H1 (cell line): Measurements from ENCODE around the gene PLEKHM3. TPM values are rescaled to one million over a fixed set of nuclear protein-coding genes. Genes with fewer than 3 reads are reported as not detected.

ENCODE experiments used
- CTCF ChIA-PET: fragments of 300-600 bp; sonication (Branson Sonifier 250); formaldehyde crosslinking; loops from one replicate; lab custom pipeline; 2021; ENCODE audit not compliant: partially characterized antibody; lab: Charles Lee
- POLR2A ChIA-PET: fragments of 300-600 bp; sonication (Branson Sonifier 250); formaldehyde crosslinking; loops from one replicate; lab custom pipeline; 2021; ENCODE audit warnings: inconsistent platforms; ENCODE audit not compliant: partially characterized antibody; lab: Charles Lee
- DNase-seq, 2 experiments: peaks; one replicate each; pipeline versions ENCODE4 v3.0.0 to v3.0.0-alpha.2; 2010 to 2022; ENCODE audit warnings: low spot score in 2 of 2, low read depth in 1 of 2, mixed read lengths in 1 of 2
- FAIRE-seq: peaks from 2 replicates; lab custom pipeline; 2011; peaks lifted over from hg19 to GRCh38; lab: Jason Lieb, UNC
- H2AFZ ChIP-seq: 2 replicates; pipeline ENCODE4 v1.8.1; 2012; ENCODE audit warnings: low read length, inconsistent platforms
- H2AK5ac ChIP-seq: 2 replicates; pipeline ENCODE4 v1.6.1; 2013; ENCODE audit warnings: low read depth, low read length
- H2BK120ac ChIP-seq: replicated peaks from 2 replicates; pipeline ENCODE3; 2013; ENCODE audit warnings: low read depth, low read length, inconsistent platforms
- H2BK12ac ChIP-seq: 2 replicates; pipeline ENCODE4 v1.6.1; 2013; ENCODE audit warnings: low read depth, low read length
- H2BK15ac ChIP-seq: 2 replicates; pipeline ENCODE4 v1.6.1; 2013; ENCODE audit warnings: low read length
- H2BK20ac ChIP-seq: 2 replicates; pipeline ENCODE4 v1.6.1; 2013; ENCODE audit warnings: low read length
- H2BK5ac ChIP-seq: 2 replicates; pipeline ENCODE4 v1.6.1; 2013; ENCODE audit warnings: low read depth, low read length
- H3K14ac ChIP-seq: 2 replicates; pipeline ENCODE4 v1.6.1; 2013; ENCODE audit warnings: inconsistent platforms; ENCODE audit not compliant: insufficient read length
- H3K18ac ChIP-seq: 2 replicates; pipeline ENCODE4 v1.6.1; 2013; ENCODE audit warnings: low read length; ENCODE audit errors: extremely low read depth
- H3K23ac ChIP-seq: 2 replicates; pipeline ENCODE4 v1.6.1; 2013; ENCODE audit warnings: inconsistent platforms; ENCODE audit not compliant: insufficient read length
- H3K23me2 ChIP-seq: 2 replicates; pipeline ENCODE4 v1.6.1; 2013; ENCODE audit warnings: low read depth, low read length
- H3K27ac ChIP-seq: 2 replicates; pipeline ENCODE4 v1.6.1; 2011; ENCODE audit warnings: low read depth, low read length, inconsistent platforms
- H3K27me3 ChIP-seq, 4 experiments: replicated peaks in 1 of 4; 1 replicate in 1 of 4; 2 replicates in 3 of 4; pipeline versions ENCODE4 v1.6.1 to v1.8.1; 2011 to 2013; ENCODE audit warnings: low read length in 3 of 4, mild to moderate bottlenecking in 3 of 4, inconsistent platforms in 2 of 4, mixed read lengths in 2 of 4, moderate library complexity in 1 of 4; ENCODE audit not compliant: control insufficient read depth in 3 of 4, insufficient read depth in 3 of 4; ENCODE audit errors: extremely low read depth in 1 of 4
- H3K36me3 ChIP-seq, 4 experiments: 2 replicates each; pipeline versions ENCODE4 v1.6.1 to v1.8.1; 2011 to 2013; ENCODE audit warnings: mild to moderate bottlenecking in 4 of 4, low read length in 3 of 4, moderate library complexity in 2 of 4, control low read depth in 1 of 4, inconsistent platforms in 1 of 4; ENCODE audit not compliant: insufficient read depth in 4 of 4, control insufficient read depth in 2 of 4
- H3K4ac ChIP-seq: replicated peaks from 2 replicates; pipeline ENCODE3; 2013; ENCODE audit warnings: low read length, low read depth, mixed read lengths, inconsistent platforms; ENCODE audit not compliant: insufficient read length
- H3K4me1 ChIP-seq, 4 experiments: replicated peaks in 1 of 4; 1 replicate in 1 of 4; 2 replicates in 3 of 4; pipeline versions ENCODE4 v1.6.1 to v1.8.1; 2011 to 2013; ENCODE audit warnings: low read length in 3 of 4, inconsistent platforms in 2 of 4, mixed read lengths in 1 of 4; ENCODE audit not compliant: insufficient read depth in 4 of 4, control insufficient read depth in 3 of 4
- H3K4me2 ChIP-seq, 2 experiments: 2 replicates each; pipeline versions ENCODE4 v1.6.1 to v1.8.1; 2011 to 2013; ENCODE audit warnings: low read depth in 2 of 2, low read length in 2 of 2, control low read depth in 1 of 2, inconsistent platforms in 1 of 2, mild to moderate bottlenecking in 1 of 2; ENCODE audit not compliant: insufficient read depth in 1 of 2
- H3K4me3 ChIP-seq, 4 experiments: fragments of 200-600, 300-600 bp in 1 of 4; sonication (generic), shearing (Covaris generic), sonication (Bioruptor Twin) in 1 of 4; 2 replicates each; pipeline versions ENCODE4 v1.5.1 to v1.8.1; 2011 to 2016; ENCODE audit warnings: low read length in 4 of 4, low read depth in 3 of 4, control low read depth in 2 of 4, inconsistent platforms in 2 of 4, mild to moderate bottlenecking in 2 of 4, mixed read lengths in 1 of 4, moderate library complexity in 1 of 4; ENCODE audit not compliant: insufficient read depth in 2 of 4; ENCODE audit errors: extremely low read depth in 1 of 4
- H3K56ac ChIP-seq: replicated peaks from 2 replicates; pipeline ENCODE3; 2013; ENCODE audit warnings: low read depth, mild to moderate bottlenecking, mixed read lengths, low read length, inconsistent platforms; ENCODE audit not compliant: insufficient read length
- H3K79me1 ChIP-seq: 2 replicates; pipeline ENCODE4 v1.6.1; 2013; ENCODE audit warnings: low read depth, low read length, control low read depth
- H3K79me2 ChIP-seq, 2 experiments: 2 replicates each; pipeline versions ENCODE4 v1.6.1 to v1.8.1; 2012 to 2013; ENCODE audit warnings: low read length in 2 of 2, mild to moderate bottlenecking in 2 of 2, inconsistent platforms in 1 of 2; ENCODE audit not compliant: insufficient read depth in 2 of 2, control insufficient read depth in 1 of 2
- H3K9ac ChIP-seq, 4 experiments: replicated peaks in 1 of 4; 1 replicate in 1 of 4; 2 replicates in 3 of 4; pipeline versions ENCODE4 v1.6.1 to v1.8.1; 2011 to 2013; ENCODE audit warnings: low read depth in 3 of 4, low read length in 3 of 4, control low read depth in 2 of 4, mild to moderate bottlenecking in 2 of 4, moderate library complexity in 2 of 4, inconsistent platforms in 1 of 4; ENCODE audit errors: extremely low read depth in 1 of 4
- H3K9me3 ChIP-seq, 2 experiments: 2 replicates each; pipeline versions ENCODE4 v1.6.1 to v1.8.1; 2012 to 2013; ENCODE audit warnings: mild to moderate bottlenecking in 2 of 2, moderate library complexity in 2 of 2, control low read depth in 1 of 2, inconsistent platforms in 1 of 2, low read depth in 1 of 2, low read length in 1 of 2, mixed read lengths in 1 of 2; ENCODE audit not compliant: insufficient read depth in 2 of 2
- H4K20me1 ChIP-seq, 2 experiments: replicated peaks in 1 of 2; 2 replicates each; pipeline versions ENCODE3 to v1.8.1; 2011 to 2013; ENCODE audit warnings: inconsistent platforms in 2 of 2, low read length in 2 of 2, mild to moderate bottlenecking in 1 of 2; ENCODE audit not compliant: insufficient read depth in 2 of 2, control insufficient read depth in 1 of 2
- H4K5ac ChIP-seq: 2 replicates; pipeline ENCODE4 v1.6.1; 2013; ENCODE audit warnings: low read length, low read depth, mixed read lengths, inconsistent platforms; ENCODE audit not compliant: insufficient read length
- H4K8ac ChIP-seq: 2 replicates; pipeline ENCODE4 v1.8.0; 2013; ENCODE audit warnings: mild to moderate bottlenecking, moderate library complexity, low read length, inconsistent platforms; ENCODE audit not compliant: insufficient read depth; ENCODE audit errors: extremely low read depth
- H4K91ac ChIP-seq: replicated peaks from 2 replicates; pipeline ENCODE3; 2013; ENCODE audit warnings: low read length, mixed read lengths, inconsistent platforms; ENCODE audit not compliant: insufficient read length
- CBX5 ChIP-seq: fragments of 300-800, 300-1000 bp; sonication (generic); IDR thresholded peaks from 2 replicates; pipeline ENCODE4 v1.7.1; 2016; ENCODE audit warnings: antibody characterized with exemption, low read length, low read depth
- GTF2F1 ChIP-seq: IDR thresholded peaks from 2 replicates; pipeline ENCODE4 v1.6.1; 2012; ENCODE audit warnings: low read depth, low read length, improper control_type of control experiment, borderline replicate concordance
- HDAC2 ChIP-seq, 2 experiments: fragments of 300-600 bp in 1 of 2; sonication (generic) in 1 of 2; IDR thresholded peaks; 2 replicates each; pipeline ENCODE4 v1.6.1; 2011 to 2012; ENCODE audit warnings: low read depth in 2 of 2, low read length in 2 of 2, mild to moderate bottlenecking in 2 of 2, moderate library complexity in 2 of 2, borderline replicate concordance in 1 of 2, inconsistent platforms in 1 of 2
- RBBP5 ChIP-seq: IDR thresholded peaks from 2 replicates; pipeline ENCODE4 v1.7.1; 2012; ENCODE audit warnings: low read depth, mild to moderate bottlenecking, inconsistent platforms, low read length, moderate library complexity, borderline replicate concordance
- RFX5 ChIP-seq: IDR thresholded peaks from 2 replicates; pipeline ENCODE4 v1.6.1; 2011; ENCODE audit warnings: low read depth, low read length, improper control_type of control experiment, borderline replicate concordance
- RXRA ChIP-seq: IDR thresholded peaks from 2 replicates; pipeline ENCODE4 v1.6.1; 2011; ENCODE audit warnings: low read depth, mild to moderate bottlenecking, low read length, moderate library complexity; ENCODE audit not compliant: insufficient read depth
- SP4 ChIP-seq: IDR thresholded peaks from 2 replicates; pipeline ENCODE4 v1.6.1; 2012; ENCODE audit warnings: low read length, inconsistent platforms
- TBP ChIP-seq: IDR thresholded peaks from 2 replicates; pipeline ENCODE4 v1.6.1; 2011; ENCODE audit warnings: low read depth, low read length, improper control_type of control experiment
- WGBS, 2 experiments: shearing (Covaris generic) in 1 of 2; methylation state at CpG; one replicate each; pipeline versions ENCODE4 v1.1.6 to v1.1.7; 2013 to 2015; ENCODE audit warnings: low lambda C conversion rate in 2 of 2, mixed read lengths in 2 of 2, inconsistent platforms in 1 of 2, low coverage in 1 of 2, missing lambda C conversion rate in 1 of 2; ENCODE audit not compliant: insufficient replicate concordance in 2 of 2, insufficient coverage in 1 of 2, insufficient read length in 1 of 2; ENCODE audit errors: extremely low coverage in 1 of 2, missing lambda C conversion rate in 1 of 2; 5-methylcytosine and 5-hydroxymethylcytosine counted together
- polyA plus RNA-seq, 7 experiments: library from polyadenylated mRNA; depleted of rRNA in 3 of 7; stranded (reverse) in 5 of 7; unstranded in 2 of 7; fragments of >200 nt in 5 of 7; fragments of 200-250 nt in 2 of 7; gene quantifications; 1 replicate in 5 of 7; 2 replicates in 1 of 7; 4 replicates in 1 of 7; pipeline versions ENCODE4 v1.2.1 to v1.2.3, GENCODE V29; 2011 to 2013; ENCODE audit warnings: missing spikeins in 2 of 7, mixed read lengths in 2 of 7
- total RNA-seq: library from RNA; stranded (reverse); fragmentation: NEBNext Ultra II Directional; extraction: Animal tissue kit (Norgen Biotek cat#: 25700); gene quantifications from 2 replicates; pipeline ENCODE4 v1.2.1, GENCODE V29; 2021
- TF ChIP-seq, protein P1 (sequence below), 3 experiments: IDR thresholded peaks; 1 replicate in 2 of 3; 2 replicates in 1 of 3; pipeline versions ENCODE4 v1.5.1 to v1.6.1; 2011; ENCODE audit warnings: low read length in 3 of 3, mild to moderate bottlenecking in 3 of 3, inconsistent platforms in 2 of 3, low read depth in 1 of 3, moderate library complexity in 1 of 3; ENCODE audit not compliant: insufficient read depth in 1 of 3; ENCODE audit errors: control extremely low read depth in 1 of 3

Gene PLEKHM3
- total and polyA plus RNA-seq, 2 of the 8 experiments (the other 6 are each of a cell fraction or from before 2014, with no cell fraction given), result 2.3 to 5.8 TPM

- no peak overlapping the region for H3K4me3 ChIP-seq
- no peaks in the 10 kb centered on the region for H3K79me1 ChIP-seq
- H3K27me3 ChIP-seq, result no peaks in the 10 kb centered on the region
- H4K91ac ChIP-seq, result no peak overlapping the region
- no peaks in the 10 kb centered on the region for H3K36me3 ChIP-seq
- H2BK15ac ChIP-seq, result no peak overlapping the region; the same call in 1 of the 2 replicates
- no peak overlapping the region for H3K23ac ChIP-seq
- H2BK5ac ChIP-seq, result no peak overlapping the region
- no peak overlapping the region for H3K14ac ChIP-seq
- H4K8ac ChIP-seq, result no peak overlapping the region
- no peak for DNase-seq
- 91% methylated on average over 4 of the region's 4 CpGs; no CpG with 5 or more reads in 1 of the 2 experiments for WGBS, 2 experiments
- POLR2A ChIA-PET, result no interaction called here
- CTCF ChIA-PET, result interaction anchor here (0.9 to 1.9 kb wide), 3 partner anchors 8 to 300 kb away, joined by 3 to 8 read pairs (median 4); no protein-coding TSS in a partner anchor
- no peaks in the 10 kb centered on the region for H4K20me1 ChIP-seq
- no peaks in the 10 kb centered on the region for H3K79me2 ChIP-seq
- no peak overlapping the region for H3K56ac ChIP-seq
- TF ChIP-seq RXRA (no peak), RBBP5 (no peak), RFX5 (no peak), TBP (no peak), GTF2F1 (no peak), SP4 (no peak), HDAC2 (IDR thresholded peaks at IDR 0.05; ENCODE audit: borderline replicate concordance in 1 of 2, low read depth in 2 of 2, low read length in 2 of 2) (no peak), CBX5 (no peak)
- TF ChIP-seq, protein P1, sequence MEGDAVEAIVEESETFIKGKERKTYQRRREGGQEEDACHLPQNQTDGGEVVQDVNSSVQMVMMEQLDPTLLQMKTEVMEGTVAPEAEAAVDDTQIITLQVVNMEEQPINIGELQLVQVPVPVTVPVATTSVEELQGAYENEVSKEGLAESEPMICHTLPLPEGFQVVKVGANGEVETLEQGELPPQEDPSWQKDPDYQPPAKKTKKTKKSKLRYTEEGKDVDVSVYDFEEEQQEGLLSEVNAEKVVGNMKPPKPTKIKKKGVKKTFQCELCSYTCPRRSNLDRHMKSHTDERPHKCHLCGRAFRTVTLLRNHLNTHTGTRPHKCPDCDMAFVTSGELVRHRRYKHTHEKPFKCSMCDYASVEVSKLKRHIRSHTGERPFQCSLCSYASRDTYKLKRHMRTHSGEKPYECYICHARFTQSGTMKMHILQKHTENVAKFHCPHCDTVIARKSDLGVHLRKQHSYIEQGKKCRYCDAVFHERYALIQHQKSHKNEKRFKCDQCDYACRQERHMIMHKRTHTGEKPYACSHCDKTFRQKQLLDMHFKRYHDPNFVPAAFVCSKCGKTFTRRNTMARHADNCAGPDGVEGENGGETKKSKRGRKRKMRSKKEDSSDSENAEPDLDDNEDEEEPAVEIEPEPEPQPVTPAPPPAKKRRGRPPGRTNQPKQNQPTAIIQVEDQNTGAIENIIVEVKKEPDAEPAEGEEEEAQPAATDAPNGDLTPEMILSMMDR (IDR thresholded peaks at IDR 0.05; ENCODE audit: control extremely low read depth in 1 of 3, insufficient read depth in 1 of 3, low read depth in 1 of 3, low read length in 3 of 3), result no peak
- no peaks in the 10 kb centered on the region for H3K23me2 ChIP-seq
- no peak overlapping the region for H2BK12ac ChIP-seq
- H3K4me2 ChIP-seq, result no peak overlapping the region
- H3K4ac ChIP-seq, result no peak overlapping the region
- no peaks in the 10 kb centered on the region for H3K4me1 ChIP-seq
- no peak overlapping the region for H2AFZ ChIP-seq
- no peak overlapping the region for H3K27ac ChIP-seq
- no peak overlapping the region for H2BK120ac ChIP-seq
- no peak overlapping the region for H2AK5ac ChIP-seq
- H4K5ac ChIP-seq, result no peak overlapping the region
- no peak overlapping the region for H3K18ac ChIP-seq
- H3K9ac ChIP-seq, result no peak overlapping the region
- no peak overlapping the region for H2BK20ac ChIP-seq
- H3K9me3 ChIP-seq, result no peaks in the 10 kb centered on the region
- FAIRE-seq, result no peak
Observed at GRCh38 chr2:208049006-208049405, 23.7 kb upstream of the PLEKHM3 start.
